RWPE1 (cell line): ENCODE data around the gene PRIM2.
"Not testable (repeated sequence)": the region's sequence is repeated elsewhere in the genome, so short reads cannot be mapped to it uniquely, and the experiment has no call there.

Source experiments
- CTCF ChIA-PET: fragments of 350-600 bp; sonication (Branson Sonifier 250); formaldehyde crosslinking; extraction: SDS; loops from one replicate; lab custom pipeline; 2021; lab: Yijun Ruan, JAX
- POLR2A ChIA-PET: fragments of 400-600 bp; formaldehyde crosslinking; extraction: SDS; loops from one replicate; lab custom pipeline; 2020; ENCODE audit warnings: antibody characterized with exemption; ENCODE audit not compliant: low non-redundant PET; lab: Yijun Ruan, JAX
- DNase-seq: peaks from one replicate; pipeline ENCODE4 v3.0.0; 2012; ENCODE audit warnings: low spot score
- H3K27ac ChIP-seq: fragments of 450-650 bp; 2 replicates; pipeline ENCODE4 v1.5.1; 2017
- CTCF ChIP-seq: fragments of 450-650 bp; conservative IDR thresholded peaks from 2 replicates; pipeline ENCODE4 v1.5.1; 2017; ENCODE audit warnings: low read depth, mild to moderate bottlenecking

The PRIM2 gene

GRCh38 chr6:57328074-57328473, 10.6 kb downstream of the PRIM2 start:
- DNase-seq, result no peak
- no peak for TF ChIP-seq CTCF
- ChIA-PET CTCF (no interaction called here), POLR2A (no interaction called here)
- H3K27ac ChIP-seq, result no peak overlapping the region

- CTCF ChIA-PET, result no interaction called here
- TF ChIP-seq CTCF, result no peak
- POLR2A ChIA-PET, result no interaction called here
- H3K27ac ChIP-seq, result no peak overlapping the region
- no peak for DNase-seq
Observed at GRCh38 chr6:57329933-57330332, 12.5 kb downstream of the PRIM2 start.

- TF ChIP-seq CTCF, result no peak
- ChIA-PET POLR2A (no interaction called here), CTCF (no interaction called here)
- no peak overlapping the region for H3K27ac ChIP-seq
- DNase-seq, result no peak
Observed at GRCh38 chr6:57342148-57342669, 24.8 kb downstream of the PRIM2 start.

GRCh38 chr6:57343342-57343741, 25.9 kb downstream of the PRIM2 start:
- CTCF ChIA-PET, DNase-seq, H3K27ac ChIP-seq, POLR2A ChIA-PET: not testable (repeated sequence)

GRCh38 chr6:57346715-57347114, 29.3 kb downstream of the PRIM2 start:
- CTCF ChIA-PET, H3K27ac ChIP-seq, POLR2A ChIA-PET, DNase-seq: not testable (repeated sequence)

- CTCF ChIA-PET, DNase-seq, POLR2A ChIA-PET, H3K27ac ChIP-seq: not testable (repeated sequence)
Observed at GRCh38 chr6:57347597-57347996, 30.2 kb downstream of the PRIM2 start.

GRCh38 chr6:57350443-57350842, 33.0 kb downstream of the PRIM2 start:
- DNase-seq, H3K27ac ChIP-seq, CTCF ChIA-PET, POLR2A ChIA-PET: not testable (repeated sequence)

GRCh38 chr6:57352596-57352995, 35.2 kb downstream of the PRIM2 start:
- POLR2A ChIA-PET, CTCF ChIA-PET: not testable (repeated sequence)

GRCh38 chr6:57358319-57358718, 40.9 kb downstream of the PRIM2 start:
- CTCF ChIA-PET, H3K27ac ChIP-seq, DNase-seq, POLR2A ChIA-PET: not testable (repeated sequence)

More at GRCh38 chr6:57352596-57352995, 35.2 kb downstream of the PRIM2 start:
- DNase-seq, H3K27ac ChIP-seq: not testable (repeated sequence)

GRCh38 chr6:57359766-57360165, 42.3 kb downstream of the PRIM2 start:
- H3K27ac ChIP-seq, POLR2A ChIA-PET, DNase-seq, CTCF ChIA-PET: not testable (repeated sequence)

- H3K27ac ChIP-seq, DNase-seq, POLR2A ChIA-PET: not testable (repeated sequence)
- CTCF ChIA-PET, result interaction anchor here (0.7 kb wide), 1 partner anchor 30 kb away, joined by 5 read pairs; no protein-coding TSS in a partner anchor
Observed at GRCh38 chr6:57362340-57362739, 44.9 kb downstream of the PRIM2 start.

GRCh38 chr6:57365076-57365583, 47.7 kb downstream of the PRIM2 start:
- CTCF ChIA-PET, H3K27ac ChIP-seq, DNase-seq, POLR2A ChIA-PET: not testable (repeated sequence)

- CTCF ChIA-PET, result not testable (repeated sequence)
Observed at GRCh38 chr6:57368965-57369731, 51.7 kb downstream of the PRIM2 start.

GRCh38 chr6:57371779-57372178, 54.3 kb downstream of the PRIM2 start:
- H3K27ac ChIP-seq, POLR2A ChIA-PET, DNase-seq, CTCF ChIA-PET: not testable (repeated sequence)

More at GRCh38 chr6:57368965-57369731, 51.7 kb downstream of the PRIM2 start:
- H3K27ac ChIP-seq, POLR2A ChIA-PET: not testable (repeated sequence)
- DNase-seq, result peak; percentile 0
